GM18505 (cell line): Measurements from ENCODE around the gene CACHD1.

ENCODE experiments used
- ATAC-seq: cut with Tn5 transposase; IDR thresholded peaks from one replicate; pipeline ENCODE4 v1.9.1; 2021; ENCODE audit not compliant: unreplicated experiment
- POLR2A ChIP-seq: IDR thresholded peaks from 4 replicates; pipeline ENCODE4 v1.6.1; 2011; ENCODE audit warnings: borderline replicate concordance; ENCODE audit not compliant: insufficient read depth, insufficient read length; ENCODE audit errors: extremely low read depth

Gene CACHD1

DNA sequence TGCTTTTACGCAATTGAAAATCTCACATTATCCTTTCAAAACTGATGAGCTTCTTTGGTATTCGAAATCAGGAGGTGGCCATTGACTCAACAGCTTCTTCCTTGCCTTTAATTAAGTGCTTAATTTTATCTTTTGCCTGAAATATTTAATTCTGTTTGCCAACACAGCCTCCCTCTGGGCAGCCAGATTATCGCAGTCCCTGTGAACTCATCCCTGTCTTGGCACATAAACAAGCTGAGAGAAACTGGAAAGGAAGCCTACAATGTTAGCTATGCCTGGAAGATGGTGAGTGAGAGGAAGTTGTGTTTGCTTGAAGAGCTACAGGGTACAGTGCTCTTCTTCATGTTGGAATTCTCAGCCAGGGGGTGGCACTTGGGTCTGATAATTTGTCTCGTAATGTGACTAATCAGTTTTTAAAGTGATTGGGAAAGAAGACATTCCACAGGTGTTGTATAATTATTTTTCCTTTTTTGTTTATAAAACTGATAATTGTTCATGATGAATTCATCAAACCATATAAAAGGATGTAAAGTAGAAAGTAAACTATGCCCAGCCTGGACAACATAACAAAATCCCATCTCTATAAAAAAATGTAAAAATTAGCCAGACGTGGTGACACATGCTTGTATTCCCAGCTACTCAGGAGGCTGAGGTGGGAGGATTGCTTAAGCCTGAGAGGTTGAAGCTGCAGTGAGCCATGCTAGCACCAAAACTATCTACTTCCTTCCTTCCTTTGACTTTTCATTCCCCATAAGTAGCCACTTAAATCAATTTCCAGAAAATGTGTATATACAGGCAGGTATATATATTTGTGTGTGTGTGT is 184.8 kb downstream of the CACHD1 start:
- no peak for ATAC-seq
- no peak for TF ChIP-seq POLR2A

- no peak for TF ChIP-seq POLR2A
- no peak for ATAC-seq
Measured at GRCh38 chr1:64655861-64656260, 185.9 kb downstream of the CACHD1 start.

DNA sequence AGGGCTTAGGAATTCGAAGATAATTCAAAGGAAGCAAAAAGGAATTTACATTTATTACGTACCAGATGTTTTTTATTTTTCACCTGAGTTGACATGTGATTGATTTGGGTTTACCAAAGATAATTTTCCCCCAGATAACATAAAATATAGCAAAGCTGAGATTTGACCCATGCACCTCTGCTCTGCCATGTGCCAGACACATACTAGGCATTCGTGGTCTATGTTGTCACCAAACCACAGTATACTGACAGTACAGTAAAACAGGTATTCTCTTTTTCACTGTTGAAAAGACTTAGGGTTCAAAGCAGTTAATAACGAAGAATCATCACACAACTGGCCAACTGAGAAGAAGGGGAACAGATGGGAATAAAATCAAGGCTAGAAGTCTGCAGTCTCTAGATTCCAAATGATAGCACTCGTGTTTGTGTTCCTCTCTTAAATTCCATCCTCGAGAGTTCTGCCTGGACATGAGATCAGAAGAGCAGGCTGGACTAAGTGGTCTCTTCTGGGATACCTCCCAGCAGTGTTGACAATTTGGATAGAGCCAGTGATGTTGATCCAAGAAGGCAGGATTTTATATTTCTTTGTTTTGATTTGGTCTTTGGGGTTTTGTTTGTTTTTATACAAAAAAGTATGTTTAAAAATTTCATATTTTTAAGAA is 189.7 kb downstream of the CACHD1 start:
- ATAC-seq: no peak
- no peak for TF ChIP-seq POLR2A

DNA sequence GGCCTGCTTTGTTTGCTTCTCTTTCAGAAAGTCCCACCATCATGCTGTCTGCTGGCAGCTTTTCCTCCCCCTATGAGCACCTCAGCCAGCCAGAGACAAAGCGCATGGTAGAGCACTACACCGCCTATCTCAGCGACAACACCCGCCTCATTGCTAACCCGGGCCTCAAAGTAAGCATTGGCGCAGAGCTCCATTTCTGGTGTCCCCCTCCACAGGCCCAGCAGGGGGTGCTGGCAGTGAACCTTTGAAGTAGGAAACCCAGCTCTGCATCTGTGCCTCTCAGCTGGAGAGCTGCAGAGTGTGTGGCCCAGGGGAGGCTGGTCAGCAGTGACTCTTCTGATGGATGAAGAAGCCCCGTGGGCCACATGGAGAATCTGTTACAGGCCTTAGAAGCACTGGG is 193.7 kb downstream of the CACHD1 start:
- no peak for ATAC-seq
- TF ChIP-seq POLR2A: no peak

- ATAC-seq: no peak
- TF ChIP-seq POLR2A: no peak
Measured at GRCh38 chr1:64664299-64664698, 194.4 kb downstream of the CACHD1 start.

GRCh38 chr1:64669098-64669675 is 199.3 kb downstream of the CACHD1 start:
- TF ChIP-seq POLR2A: no peak
- no peak for ATAC-seq

DNA sequence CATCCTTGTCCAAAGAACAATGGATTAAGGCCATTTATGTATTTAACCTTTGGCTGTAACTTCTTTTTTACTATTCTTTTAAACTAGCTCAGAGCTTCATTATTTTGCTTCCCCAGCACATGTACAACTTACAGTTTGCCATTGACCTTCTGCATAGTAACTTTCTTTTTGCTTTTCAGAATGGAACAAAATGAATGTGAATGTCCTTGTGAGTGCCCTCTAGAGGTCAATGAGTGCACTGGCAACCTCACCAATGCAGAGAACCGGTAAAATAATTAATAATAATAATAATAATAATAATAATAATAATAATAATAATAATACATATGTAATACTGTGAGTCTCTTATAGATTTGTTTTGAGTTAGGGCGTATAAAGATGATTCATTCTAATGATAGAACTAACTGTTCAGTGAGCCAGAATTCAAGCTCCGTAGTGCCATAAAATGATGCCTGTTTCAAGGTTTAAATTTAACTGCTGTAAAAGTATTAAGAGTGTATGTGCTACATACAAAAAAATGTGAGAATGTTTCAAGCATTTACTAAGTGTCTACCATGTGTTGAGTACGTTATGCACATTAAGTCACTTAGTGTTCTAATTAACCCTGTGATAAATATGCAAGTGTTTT is 205.9 kb downstream of the CACHD1 start:
- ATAC-seq: no peak
- TF ChIP-seq POLR2A: no peak

DNA sequence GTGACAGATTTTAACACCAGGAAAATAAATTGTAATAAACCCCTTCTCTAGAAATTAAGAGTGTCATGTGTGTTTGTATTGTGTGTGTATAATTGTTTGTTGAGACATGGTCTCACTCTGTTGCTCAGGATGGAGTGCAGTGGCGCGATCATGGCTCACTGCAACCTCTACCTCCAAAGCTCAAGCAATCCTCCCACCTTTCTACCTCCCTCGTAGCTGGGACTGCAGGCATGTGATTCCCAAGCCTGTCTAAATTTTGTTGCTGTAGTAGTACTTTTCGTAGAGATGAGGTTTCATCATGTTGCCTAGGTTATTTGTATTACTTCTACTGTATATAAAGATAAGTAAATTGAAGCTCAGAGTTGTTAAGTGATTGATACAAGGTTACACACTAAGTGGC is 206.5 kb downstream of the CACHD1 start:
- no peak for ATAC-seq
- TF ChIP-seq POLR2A: no peak

- TF ChIP-seq POLR2A: no peak
- ATAC-seq: no peak
Measured at GRCh38 chr1:64677532-64677931, 207.6 kb downstream of the CACHD1 start.

DNA sequence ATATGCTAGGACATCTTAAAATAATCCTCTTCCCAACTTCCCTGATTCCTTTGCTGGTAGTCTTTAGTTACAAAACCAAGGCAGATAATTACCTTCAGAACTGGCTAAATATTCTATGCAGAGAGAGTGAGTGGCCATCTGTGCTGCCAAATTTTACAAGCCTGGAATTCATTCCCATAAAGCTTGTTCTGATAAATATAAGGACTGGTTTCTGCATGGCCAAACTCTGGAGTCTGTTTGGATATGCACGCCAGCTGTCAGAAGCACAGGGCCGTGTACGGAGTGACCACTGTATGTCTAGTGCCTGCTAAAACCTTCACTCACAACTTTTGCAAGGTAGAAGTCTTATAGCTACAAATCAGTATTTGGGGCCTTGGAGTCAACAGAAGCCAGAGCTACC is 208.4 kb downstream of the CACHD1 start:
- no peak for ATAC-seq
- TF ChIP-seq POLR2A: no peak

GRCh38 chr1:64679177-64679576 is 209.2 kb downstream of the CACHD1 start:
- ATAC-seq: no peak
- TF ChIP-seq POLR2A: no peak

DNA sequence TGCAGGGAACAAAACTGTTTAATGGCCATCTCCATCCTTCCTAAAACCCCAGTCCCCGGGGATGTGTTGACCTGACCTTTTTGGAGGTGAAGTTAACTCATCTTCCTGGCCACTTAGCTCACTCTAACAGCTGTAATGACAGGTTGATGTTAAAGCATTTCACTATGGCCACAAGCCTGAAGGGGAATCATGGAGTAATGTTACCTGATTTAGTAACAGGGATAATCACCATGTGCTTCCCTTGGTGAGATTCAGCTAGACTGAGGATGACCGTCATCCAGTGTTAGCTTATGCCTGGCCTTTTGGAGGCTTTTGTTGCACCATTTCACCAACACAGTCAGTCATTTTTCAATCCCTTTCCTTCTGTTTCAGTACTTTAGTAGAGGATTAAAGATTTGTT is 210.7 kb downstream of the CACHD1 start:
- TF ChIP-seq POLR2A: no peak
- ATAC-seq: no peak

DNA sequence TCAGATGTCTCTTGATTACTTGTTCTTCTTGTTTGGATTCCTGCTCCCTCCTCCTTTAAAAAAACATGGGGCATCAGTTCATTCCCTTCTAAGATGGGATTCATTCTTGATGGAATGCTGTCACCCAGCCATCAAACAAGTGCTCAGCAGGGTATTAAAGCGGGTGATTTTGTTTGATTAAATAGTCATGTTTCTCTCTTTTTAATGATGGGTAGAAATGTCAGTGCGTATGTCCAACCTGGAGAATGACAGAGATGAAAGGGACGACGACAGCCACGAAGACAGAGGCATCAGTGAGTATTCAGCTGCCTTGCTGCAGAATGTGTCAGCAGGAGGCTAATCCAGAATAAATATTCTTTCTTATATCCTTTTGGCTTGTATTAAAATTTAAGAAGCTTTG is 211.1 kb downstream of the CACHD1 start:
- ATAC-seq: no peak

DNA sequence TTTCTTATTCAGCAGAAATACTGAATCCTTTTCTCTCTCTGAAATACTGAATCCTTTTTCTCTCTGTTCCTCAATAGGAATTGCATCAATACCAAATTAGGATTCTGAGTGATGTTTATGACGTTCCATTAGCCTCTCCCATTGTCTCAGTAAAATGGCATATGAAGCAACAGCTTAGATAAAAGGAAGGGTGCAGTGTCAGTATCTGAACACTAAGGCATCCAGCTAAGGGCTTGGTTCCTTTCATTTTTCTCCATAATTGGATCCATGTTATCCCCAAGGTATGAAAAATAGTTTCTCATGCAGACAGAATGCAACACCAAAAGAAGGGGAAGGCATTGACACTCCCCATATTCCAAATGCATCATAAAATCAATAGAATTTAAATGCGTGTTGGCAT is 213.5 kb downstream of the CACHD1 start:
- no peak for ATAC-seq
- no peak for TF ChIP-seq POLR2A

More for the DNA sequence above, 211.1 kb downstream of the CACHD1 start:
- no peak for TF ChIP-seq POLR2A

DNA sequence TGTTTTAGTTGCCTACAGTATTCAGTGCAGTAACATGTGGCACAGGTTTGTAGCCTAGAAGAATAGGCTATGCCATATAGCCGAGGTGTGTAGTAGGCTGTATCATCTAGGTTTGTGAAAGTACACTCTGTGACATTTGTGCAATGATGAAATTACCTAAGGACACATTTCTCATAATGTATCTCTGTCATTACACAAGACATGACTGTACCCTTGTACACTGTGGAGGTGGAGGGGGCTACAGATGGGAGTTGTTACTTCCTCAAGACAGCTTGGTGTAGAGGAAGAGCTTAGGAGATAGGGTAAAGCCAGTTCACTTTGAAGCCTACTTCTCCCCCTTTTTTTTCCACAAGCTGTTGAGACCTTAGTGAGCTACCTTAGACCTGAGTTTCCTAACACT is 215.3 kb downstream of the CACHD1 start:
- no peak for ATAC-seq

More for the DNA sequence above, 215.3 kb downstream of the CACHD1 start:
- no peak for TF ChIP-seq POLR2A
